Measurements from ENCODE around the gene GORAB.

- no peak for TF ChIP-seq CTCF (IDR thresholded peaks at IDR 0.05)
- TF ChIP-seq EP300 (IDR thresholded peaks at IDR 0.05): no peak
These were observed 11.4 kb upstream of the GORAB start for GRCh38 chr1:170520601-170521000.
